Naive thymus-derived CD4-positive, alpha-beta T cell (primary cell): ENCODE data around the gene C16orf54. TPM values are rescaled to one million over a fixed set of nuclear protein-coding genes. Genes with fewer than 3 reads are reported as not detected.
"Not testable (repeated sequence)": the region's sequence is repeated elsewhere in the genome, so short reads cannot be mapped to it uniquely, and the experiment has no call there.

Experiments
- ATAC-seq: fragments of 150-1000 bp; cut with Tn5 transposase; 2 replicates; pipeline ENCODE4 v1.10.0; 2021; ENCODE audit warnings: mild to moderate bottlenecking, moderate library complexity
- CTCF ChIA-PET: fragments of 350-600 bp; sonication (Branson Sonifier 250); formaldehyde crosslinking; loops from one replicate; lab custom pipeline; 2021; ENCODE audit warnings: antibody characterized with exemption; lab: Charles Lee
- POLR2A ChIA-PET: fragments of 350-600 bp; sonication (Branson Sonifier 250); formaldehyde crosslinking; loops from one replicate; lab custom pipeline; 2021; ENCODE audit warnings: antibody characterized with exemption, inconsistent platforms; lab: Charles Lee
- DNase-seq, 9 donors: peaks; one replicate each; pipeline versions ENCODE4 v3.0.0 to v3.0.0-alpha.2; 2020 to 2022; ENCODE audit warnings: mixed read lengths in 1 of 9
- H3K27ac ChIP-seq: one replicate; pipeline ENCODE4 v1.7.0; 2013; ENCODE audit warnings: mild to moderate bottlenecking, low read depth, low read length, moderate library complexity
- H3K27me3 ChIP-seq, 2 donors: one replicate each; pipeline ENCODE4 v1.7.0; 2013; ENCODE audit warnings: low read length in 2 of 2, mild to moderate bottlenecking in 2 of 2, moderate library complexity in 2 of 2; ENCODE audit not compliant: control insufficient read depth in 2 of 2, insufficient read depth in 2 of 2
- H3K36me3 ChIP-seq, 3 experiments: 1 replicate in 2 of 3; 2 replicates in 1 of 3; pipeline ENCODE4 v1.7.0; 2013; ENCODE audit warnings: low read length in 3 of 3, mild to moderate bottlenecking in 3 of 3, moderate library complexity in 1 of 3; ENCODE audit not compliant: insufficient read depth in 3 of 3, control insufficient read depth in 2 of 3
- H3K4me1 ChIP-seq, 2 donors: one replicate each; pipeline ENCODE4 v1.7.0; 2013; ENCODE audit warnings: low read length in 2 of 2, mild to moderate bottlenecking in 2 of 2, moderate library complexity in 1 of 2; ENCODE audit not compliant: control insufficient read depth in 2 of 2, insufficient read depth in 2 of 2
- H3K4me3 ChIP-seq: 2 replicates; pipeline ENCODE4 v1.7.0; 2013; ENCODE audit warnings: mild to moderate bottlenecking, low read length
- H3K9me3 ChIP-seq, 3 experiments: 1 replicate in 2 of 3; 2 replicates in 1 of 3; pipeline ENCODE4 v1.7.0; 2013; ENCODE audit warnings: low read length in 3 of 3; ENCODE audit not compliant: control insufficient read depth in 2 of 3
- H3K27ac Mint-ChIP-seq, 9 donors: one replicate each; pipeline ENCODE4 v1.8.0; 2020 to 2022; ENCODE audit warnings: mixed read lengths in 9 of 9, mild to moderate bottlenecking in 8 of 9, moderate library complexity in 5 of 9, inconsistent platforms in 2 of 9
- H3K27me3 Mint-ChIP-seq, 5 donors: one replicate each; pipeline ENCODE4 v1.8.0; 2021 to 2022; ENCODE audit warnings: mixed read lengths in 5 of 5, mild to moderate bottlenecking in 1 of 5
- H3K36me3 Mint-ChIP-seq, 5 donors: one replicate each; pipeline ENCODE4 v1.8.0; 2020 to 2022; ENCODE audit warnings: mixed read lengths in 5 of 5, mild to moderate bottlenecking in 3 of 5, inconsistent platforms in 1 of 5
- H3K4me1 Mint-ChIP-seq, 7 donors: one replicate each; pipeline ENCODE4 v1.8.0; 2020 to 2022; ENCODE audit warnings: mixed read lengths in 7 of 7, mild to moderate bottlenecking in 3 of 7, inconsistent platforms in 1 of 7
- H3K4me3 Mint-ChIP-seq, 10 donors: one replicate each; pipeline ENCODE4 v1.8.0; 2020 to 2022; ENCODE audit warnings: mild to moderate bottlenecking in 10 of 10, mixed read lengths in 10 of 10, moderate library complexity in 6 of 10, inconsistent platforms in 2 of 10
- H3K9me3 Mint-ChIP-seq, 11 donors: one replicate each; pipeline ENCODE4 v1.8.0; 2020 to 2022; ENCODE audit warnings: mixed read lengths in 11 of 11, mild to moderate bottlenecking in 4 of 11, inconsistent platforms in 1 of 11, moderate library complexity in 1 of 11
- intact Hi-C, 2 donors: fragments of 100-400 bp; cut with micrococcal nuclease; formaldehyde crosslinking; loops; one replicate each; pipeline ENCODE4 v1.15.1; 2023
- polyA plus RNA-seq, 2 donors: library from polyadenylated mRNA; unstranded; fragments of 300-500 nt; fragmentation: Illumina TruSeq; gene quantifications; one replicate each; pipeline ENCODE4 v1.2.3, GENCODE V29; 2021
- total RNA-seq, 6 experiments: library from RNA in 5 of 6; stranded (reverse) in 5 of 6; gene quantifications; 1 replicate in 5 of 6; 2 replicates in 1 of 6; pipeline ENCODE4 v1.2.3 and lab custom pipeline; 2021 to 2026

The C16orf54 gene
- total and polyA plus RNA-seq, 7 experiments from 2014 or later = 43.2 to 228 (median 139) TPM

- Histone ChIP-seq H3K9me3 (no peaks in the 10 kb centered on the region), H3K4me3 (no peak overlapping the region), H3K27ac (no peak overlapping the region), H3K4me1 (peaks cover 7 to 9% of the 10 kb centered on the region in 2 donors), H3K27me3 (no peaks in the 10 kb centered on the region), H3K36me3 (no peaks in the 10 kb centered on the region)
- ChIA-PET POLR2A (interaction anchor here (0.6 to 4.6 kb wide), 8 partner anchors 9 to 73 kb away, joined by 3 to 26 read pairs (median 4); partner anchors contain the start of gene KIF22), CTCF (interaction anchor here (1.0 to 2.8 kb wide), 5 partner anchors 8 to 43 kb away, joined by 4 to 19 read pairs (median 9); no protein-coding TSS in a partner anchor)
- H3K36me3 Mint-ChIP-seq = peaks cover 0 to 17% (median 4%) of the 10 kb centered on the region in 5 donors
- DNase-seq (no peak), ATAC-seq (no peak)
- H3K27ac Mint-ChIP-seq = peak overlapping the region in 3 of 9 donors; percentile 50 to 78 (median 54)
- H3K9me3 Mint-ChIP-seq = peaks cover 0 to 7% (median 2%) of the 10 kb centered on the region in 11 donors
- peaks cover 0 to 22% (median 0%) of the 10 kb centered on the region in 5 donors for H3K27me3 Mint-ChIP-seq
- H3K4me3 Mint-ChIP-seq = peak overlapping the region in 5 of 10 donors; percentile 17 to 72 (median 42)
- H3K4me1 Mint-ChIP-seq = peaks cover 18 to 46% (median 31%) of the 10 kb centered on the region in 7 donors
- intact Hi-C loops = no loop called here
Measured at GRCh38 chr16:29730649-29731048, 15.1 kb downstream of the C16orf54 start.

DNA sequence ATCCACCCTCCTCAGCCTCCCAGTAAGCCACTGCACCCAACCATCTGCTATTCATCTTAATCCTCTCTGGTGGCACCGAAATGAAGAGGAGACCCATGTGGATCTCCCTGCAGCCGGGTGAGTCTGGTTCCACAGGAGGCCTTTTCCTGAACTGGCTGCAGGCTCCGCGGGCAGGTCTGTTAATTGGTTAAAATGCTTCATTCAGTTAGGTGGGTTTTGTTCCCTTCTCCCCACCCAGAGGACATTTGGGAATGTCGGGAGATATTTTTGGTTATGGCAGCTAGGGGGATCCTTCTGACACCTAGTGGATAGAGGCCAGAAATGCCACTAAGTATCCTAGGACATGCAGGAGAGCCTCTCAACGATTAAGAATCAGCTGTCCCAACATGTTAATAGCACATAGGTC, 16.7 kb downstream of the C16orf54 start:
- Histone ChIP-seq H3K27ac (no peak overlapping the region), H3K9me3 (no peaks in the 10 kb centered on the region), H3K4me3 (no peak overlapping the region), H3K27me3 (no peaks in the 10 kb centered on the region), H3K36me3 (no peaks in the 10 kb centered on the region), H3K4me1 (peaks cover 7 to 9% of the 10 kb centered on the region in 2 donors)
- H3K36me3 Mint-ChIP-seq = peaks cover 0 to 12% (median 3%) of the 10 kb centered on the region in 5 donors
- peak overlapping the region in 1 of 10 donors; percentile 13 for H3K4me3 Mint-ChIP-seq
- H3K27ac Mint-ChIP-seq = peak overlapping the region in 3 of 9 donors; percentile 14 to 43 (median 26)
- ChIA-PET POLR2A (interaction anchor here (0.6 to 4.6 kb wide), 12 partner anchors 9 to 151 kb away, joined by 3 to 26 read pairs (median 5); partner anchors contain the start of genes KIF22 and PAGR1), CTCF (interaction anchor here (0.6 to 2.8 kb wide), 11 partner anchors 9 to 256 kb away, joined by 3 to 19 read pairs (median 4); no protein-coding TSS in a partner anchor)
- H3K4me1 Mint-ChIP-seq = peaks cover 17 to 45% (median 28%) of the 10 kb centered on the region in 7 donors
- DNase-seq = no peak
- peak; percentile 41 for ATAC-seq
- H3K27me3 Mint-ChIP-seq = peaks cover 0 to 22% (median 0%) of the 10 kb centered on the region in 5 donors
- H3K9me3 Mint-ChIP-seq = peaks cover 0 to 7% (median 2%) of the 10 kb centered on the region in 11 donors
- intact Hi-C loops = loop anchor here in 1 of 2 donors (2.0 kb wide), 1 partner anchor 62 kb away; the partner anchor contains the start of gene KIF22

DNA sequence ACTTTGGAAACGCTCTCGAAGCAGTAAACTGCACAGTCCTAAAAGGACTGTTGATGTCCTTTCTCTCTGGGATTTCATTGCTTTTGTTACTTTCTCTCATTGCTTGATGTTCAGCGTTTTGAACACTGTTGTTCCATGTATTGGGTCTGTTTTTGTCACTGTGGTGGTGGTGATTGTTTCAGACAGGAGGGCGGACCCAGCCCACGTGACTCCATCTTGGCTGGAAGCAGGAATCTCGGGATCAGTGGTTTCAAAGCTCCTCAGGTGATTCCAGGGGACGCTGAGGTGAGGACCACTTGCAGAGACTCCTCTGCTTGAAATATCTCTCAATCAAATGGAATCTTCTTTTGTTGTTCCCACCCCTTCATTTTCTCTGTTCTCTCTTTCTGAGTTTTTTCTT, 18.3 kb downstream of the C16orf54 start:
- Mint-ChIP-seq H3K27ac (peak overlapping the region in 2 of 9 donors; percentile 17 to 21), H3K36me3 (peaks cover 0 to 8% (median 3%) of the 10 kb centered on the region in 5 donors), H3K27me3 (peaks cover 0 to 22% (median 0%) of the 10 kb centered on the region in 5 donors), H3K9me3 (peaks cover 0 to 5% (median 2%) of the 10 kb centered on the region in 11 donors), H3K4me3 (no peak overlapping the region), H3K4me1 (peaks cover 19 to 45% (median 27%) of the 10 kb centered on the region in 7 donors)
- H3K4me1 ChIP-seq = peaks cover 0 to 7% of the 10 kb centered on the region in 2 donors
- no peak overlapping the region for H3K4me3 ChIP-seq
- H3K9me3 ChIP-seq = no peaks in the 10 kb centered on the region
- no peaks in the 10 kb centered on the region for H3K36me3 ChIP-seq
- no peak overlapping the region for H3K27ac ChIP-seq
- DNase-seq = no peak
- ChIA-PET POLR2A (interaction anchor here (0.7 to 1.5 kb wide), 3 partner anchors 8 to 27 kb away, joined by 3 to 7 read pairs (median 5); no protein-coding TSS in a partner anchor), CTCF (interaction anchor here (0.6 kb wide), 1 partner anchor 23 kb away, joined by 7 read pairs; no protein-coding TSS in a partner anchor)
- no peak for ATAC-seq
- intact Hi-C loops = no loop called here
- no peaks in the 10 kb centered on the region for H3K27me3 ChIP-seq

DNA sequence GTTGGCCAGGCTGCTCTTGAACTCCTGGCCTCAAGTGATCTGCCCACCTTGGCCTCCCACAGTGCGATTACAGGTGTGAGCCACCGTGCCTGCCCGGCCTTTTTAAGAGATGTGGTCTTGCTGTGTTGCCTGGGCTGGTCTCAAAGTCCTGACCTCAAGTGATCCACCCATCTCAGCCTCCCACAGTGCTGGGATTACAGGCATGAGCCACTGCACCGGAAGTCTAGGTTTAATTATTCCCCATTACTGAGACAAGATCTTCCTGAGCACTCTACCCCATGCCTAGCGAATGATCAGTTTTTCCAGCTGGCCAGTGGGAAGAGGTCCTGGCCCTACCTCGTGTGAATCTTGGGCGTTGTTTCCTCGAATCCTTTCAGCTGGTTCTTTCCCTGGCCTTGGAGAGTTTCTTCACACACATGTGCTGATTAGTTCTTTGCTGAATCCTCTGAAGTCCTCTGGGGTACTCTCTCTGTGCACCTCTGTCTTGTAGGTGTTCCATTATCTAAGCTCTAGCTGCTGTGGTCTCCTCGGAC, 18.9 kb downstream of the C16orf54 start:
- Mint-ChIP-seq H3K27ac (peak overlapping the region in 1 of 9 donors; percentile 17), H3K9me3 (peaks cover 0 to 3% (median 0%) of the 10 kb centered on the region in 11 donors), H3K4me1 (peaks cover 16 to 40% (median 23%) of the 10 kb centered on the region in 7 donors), H3K4me3 (no peak overlapping the region), H3K36me3 (peaks cover 0 to 5% (median 3%) of the 10 kb centered on the region in 5 donors), H3K27me3 (peaks cover 0 to 22% (median 0%) of the 10 kb centered on the region in 5 donors)
- Histone ChIP-seq H3K4me1 (peaks cover 0 to 7% of the 10 kb centered on the region in 2 donors), H3K27ac (no peak overlapping the region), H3K9me3 (no peaks in the 10 kb centered on the region), H3K36me3 (no peaks in the 10 kb centered on the region), H3K4me3 (no peak overlapping the region), H3K27me3 (no peaks in the 10 kb centered on the region)
- ATAC-seq = no peak
- POLR2A ChIA-PET = interaction anchor here (1.2 to 1.5 kb wide), 3 partner anchors 11 to 28 kb away, joined by 3 to 7 read pairs (median 5); no protein-coding TSS in a partner anchor
- CTCF ChIA-PET = interaction anchor here (0.6 kb wide), 1 partner anchor 24 kb away, joined by 7 read pairs; no protein-coding TSS in a partner anchor
- intact Hi-C loops = no loop called here
- no peak for DNase-seq

- H3K27me3 ChIP-seq, H3K4me1 ChIP-seq, H3K36me3 ChIP-seq, H3K4me3 ChIP-seq, H3K9me3 Mint-ChIP-seq, H3K36me3 Mint-ChIP-seq, H3K9me3 ChIP-seq, H3K27ac ChIP-seq, H3K27me3 Mint-ChIP-seq: not testable (repeated sequence)
- peak overlapping the region in 5 of 9 donors; percentile 9 to 80 (median 11) for H3K27ac Mint-ChIP-seq
- peaks cover 11 to 24% (median 20%) of the 10 kb centered on the region in 7 donors for H3K4me1 Mint-ChIP-seq
- peak overlapping the region in 9 of 10 donors; percentile 36 to 62 (median 45) for H3K4me3 Mint-ChIP-seq
- intact Hi-C loops = loop anchor here in 1 of 2 donors (1.0 kb wide), 4 partner anchors 11 to 69 kb away; partner anchors contain the start of gene KIF22
- peak in 4 of 9 donors; percentile 29 to 39 (median 36) for DNase-seq
- POLR2A ChIA-PET = interaction anchor here (0.6 to 4.0 kb wide), 5 partner anchors 14 to 69 kb away, joined by 3 to 27 read pairs (median 5); no protein-coding TSS in a partner anchor
- ATAC-seq = peak; percentile 79
- CTCF ChIA-PET = interaction anchor here (0.6 to 14.9 kb wide), 8 partner anchors 9 to 1188 kb away, joined by 4 to 134 read pairs (median 4); no protein-coding TSS in a partner anchor
Measured at GRCh38 chr16:29721167-29721879, 24.5 kb downstream of the C16orf54 start.

DNA sequence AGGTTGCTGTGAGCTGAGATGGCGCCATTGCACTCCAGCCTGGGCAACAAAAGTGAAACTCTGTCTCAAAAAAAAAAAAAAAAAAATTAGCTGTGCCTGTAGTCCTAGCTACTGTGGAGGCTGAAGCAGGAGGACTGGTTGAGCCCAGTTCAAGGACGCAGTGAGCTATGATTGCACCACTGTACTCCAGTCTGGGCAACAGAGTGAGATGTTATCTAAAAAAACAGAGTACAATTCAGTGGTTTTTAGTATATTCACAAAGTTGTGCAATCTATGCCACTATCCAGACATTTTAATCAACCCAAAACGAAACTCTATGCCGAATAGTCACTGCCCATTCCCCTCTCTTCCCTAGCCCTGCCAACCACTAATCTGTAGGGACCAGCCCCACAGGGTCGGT, 25.1 kb downstream of the C16orf54 start:
- H3K4me3 Mint-ChIP-seq = peak overlapping the region in 1 of 10 donors; percentile 49
- no peaks in the 10 kb centered on the region for H3K36me3 Mint-ChIP-seq
- Histone ChIP-seq H3K36me3 (no peaks in the 10 kb centered on the region), H3K4me3 (no peak overlapping the region), H3K9me3 (no peaks in the 10 kb centered on the region), H3K4me1 (no peaks in the 10 kb centered on the region), H3K27ac (no peak overlapping the region), H3K27me3 (no peaks in the 10 kb centered on the region)
- intact Hi-C loops = loop anchor here in 1 of 2 donors (1.0 kb wide), 4 partner anchors 10 to 70 kb away; partner anchors contain the start of gene KIF22
- H3K27ac Mint-ChIP-seq = no peak overlapping the region
- CTCF ChIA-PET = interaction anchor here (0.6 to 14.9 kb wide), 8 partner anchors 9 to 598 kb away, joined by 3 to 134 read pairs (median 5); no protein-coding TSS in a partner anchor
- DNase-seq = no peak
- H3K4me1 Mint-ChIP-seq = peaks cover 11 to 24% (median 20%) of the 10 kb centered on the region in 7 donors
- ATAC-seq = no peak
- H3K9me3 Mint-ChIP-seq = peaks cover 0 to 1% (median 0%) of the 10 kb centered on the region in 11 donors
- H3K27me3 Mint-ChIP-seq = peaks cover 0 to 6% (median 0%) of the 10 kb centered on the region in 5 donors
- POLR2A ChIA-PET = interaction anchor here (0.6 to 1.8 kb wide), 2 partner anchors 13 to 69 kb away, joined by 3 to 5 read pairs; no protein-coding TSS in a partner anchor
